8988T (cell line): ENCODE data around the gene DEPDC1B.
"Not testable (repeated sequence)": the region's sequence is repeated elsewhere in the genome, so short reads cannot be mapped to it uniquely, and the experiment has no call there.

Experiments used
- DNase-seq: peaks from one replicate; pipeline ENCODE4 v3.0.0; 2011

Gene DEPDC1B

DNA sequence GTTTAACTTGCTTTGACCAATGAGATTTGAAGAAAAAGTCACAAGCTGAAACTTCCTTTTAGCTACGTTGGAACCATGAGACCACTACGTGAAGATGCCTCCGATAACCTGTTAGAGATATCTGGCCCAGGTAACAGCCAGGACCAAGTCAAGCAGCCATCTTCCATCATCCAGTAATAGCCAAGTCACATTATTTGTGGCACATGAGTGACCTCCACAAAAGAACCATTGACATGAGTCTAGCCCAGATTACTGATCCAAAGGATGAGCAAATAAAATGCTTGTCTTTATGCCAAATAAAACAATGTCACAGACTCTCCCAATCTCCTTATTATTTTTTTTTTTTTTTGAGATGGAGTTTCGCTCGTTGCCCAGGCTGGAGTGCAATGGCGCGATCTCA is 1.6 kb downstream of the DEPDC1B start:
- DNase-seq = no peak

DNA sequence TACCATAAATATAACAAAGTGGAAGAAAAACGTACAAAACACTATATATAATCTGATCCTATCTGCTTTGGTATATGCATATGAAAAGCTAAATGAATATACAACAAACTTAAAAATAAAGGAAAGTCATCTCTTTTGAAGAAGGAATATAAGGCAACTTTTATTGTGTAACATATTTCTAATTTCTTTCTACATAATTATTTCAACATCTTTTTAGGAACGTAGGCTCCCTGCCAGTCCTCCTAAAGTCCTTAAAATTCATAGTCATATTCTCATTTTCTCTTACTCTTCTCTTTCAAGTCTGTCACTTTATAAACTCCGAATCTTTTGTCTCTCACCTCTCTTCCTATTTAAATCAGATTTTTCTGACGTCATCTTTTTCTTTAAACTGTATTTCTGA is 9.6 kb downstream of the DEPDC1B start:
- DNase-seq = no peak

DNA sequence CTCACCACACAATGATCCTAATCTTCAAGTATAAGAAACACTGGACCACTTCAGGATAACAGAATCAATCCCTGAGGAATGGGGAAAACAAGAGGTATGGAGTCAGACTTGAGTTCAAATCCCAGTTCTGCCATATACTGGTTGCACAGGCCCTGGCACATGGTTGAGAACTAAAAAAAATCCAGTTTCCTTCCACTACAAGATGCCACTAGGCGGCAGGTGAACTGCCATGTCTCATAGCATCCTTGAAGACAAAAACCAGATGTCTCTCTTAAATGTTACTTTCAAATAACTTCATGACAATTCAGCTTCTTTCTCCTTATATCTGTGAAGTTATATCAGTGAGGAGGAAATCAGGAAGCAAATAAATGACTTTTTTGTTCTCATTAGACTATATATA is 11.0 kb downstream of the DEPDC1B start:
- DNase-seq = no peak

DNA sequence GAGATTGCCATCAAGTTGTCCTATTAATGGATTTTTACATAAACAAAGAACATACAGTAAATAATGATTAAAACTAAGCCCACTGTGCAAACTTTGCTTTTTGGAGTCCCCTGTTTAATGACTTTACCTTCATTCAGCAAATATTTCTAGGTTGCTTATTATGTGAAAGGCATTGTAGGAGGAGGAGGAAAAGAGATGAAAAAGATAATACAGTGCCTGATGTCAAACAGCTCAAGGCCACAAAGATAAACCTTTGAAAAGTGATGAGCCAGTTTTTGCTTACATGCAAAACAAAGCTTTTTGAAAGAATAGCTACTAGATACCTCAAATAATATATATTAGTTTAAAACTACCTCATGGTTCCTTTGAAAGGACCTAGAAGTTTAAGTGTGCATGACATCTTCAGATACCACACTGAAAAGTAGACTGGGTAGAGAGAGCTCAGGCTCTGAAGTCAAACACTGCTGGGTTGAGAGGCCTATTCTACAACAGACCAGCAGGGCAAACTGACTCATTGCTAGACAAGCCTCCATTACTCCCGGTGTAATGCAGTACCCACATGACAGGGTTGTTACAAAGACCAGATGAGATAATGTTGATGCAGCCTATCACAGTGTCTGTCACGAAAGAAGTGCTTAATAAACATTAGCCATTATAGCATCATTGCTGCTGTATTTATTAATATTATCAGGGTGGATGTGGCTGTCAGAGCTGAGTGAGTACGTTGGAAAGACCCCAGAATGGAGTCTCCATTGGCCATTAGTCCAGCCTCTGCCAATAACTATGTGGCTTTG is 11.8 kb downstream of the DEPDC1B start:
- no peak for DNase-seq

DNA sequence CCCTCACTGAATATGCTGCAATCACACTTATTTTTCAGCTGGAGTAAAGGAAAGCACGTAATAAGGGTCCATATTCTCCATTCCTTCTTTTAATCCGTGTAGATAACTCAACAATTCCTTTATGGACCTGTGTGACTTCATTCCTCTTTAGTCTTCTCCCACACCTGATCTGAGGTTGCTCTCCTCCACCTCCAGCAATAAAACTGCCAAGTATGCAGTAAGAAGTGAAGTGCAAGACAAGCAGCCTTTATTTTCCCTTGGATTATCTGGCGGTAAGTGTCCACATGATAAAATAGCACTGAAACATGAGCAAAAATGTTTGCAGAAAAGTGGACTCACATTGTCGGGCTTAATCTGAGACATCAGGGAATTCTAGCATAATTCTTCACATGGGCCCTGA is 13.8 kb downstream of the DEPDC1B start:
- no peak for DNase-seq

DNA sequence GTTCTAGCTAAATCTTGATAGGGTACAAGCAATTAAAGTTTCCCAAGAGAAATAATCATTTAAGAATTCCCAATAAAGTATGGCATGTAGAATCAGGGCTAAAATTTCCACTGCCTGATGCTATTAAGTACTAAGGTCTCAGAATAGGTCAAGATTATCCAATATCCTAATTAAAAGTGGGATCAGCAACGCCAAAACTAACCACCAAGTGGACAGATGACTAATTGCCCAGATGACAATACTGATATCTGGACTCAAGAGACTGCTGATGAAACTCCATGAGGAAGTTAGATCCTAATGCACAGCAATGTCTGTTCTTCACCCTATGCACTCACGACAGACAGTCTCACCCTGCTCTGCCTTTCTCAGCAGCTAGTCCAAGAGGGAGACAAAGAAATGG is 14.3 kb downstream of the DEPDC1B start:
- DNase-seq = no peak

DNA sequence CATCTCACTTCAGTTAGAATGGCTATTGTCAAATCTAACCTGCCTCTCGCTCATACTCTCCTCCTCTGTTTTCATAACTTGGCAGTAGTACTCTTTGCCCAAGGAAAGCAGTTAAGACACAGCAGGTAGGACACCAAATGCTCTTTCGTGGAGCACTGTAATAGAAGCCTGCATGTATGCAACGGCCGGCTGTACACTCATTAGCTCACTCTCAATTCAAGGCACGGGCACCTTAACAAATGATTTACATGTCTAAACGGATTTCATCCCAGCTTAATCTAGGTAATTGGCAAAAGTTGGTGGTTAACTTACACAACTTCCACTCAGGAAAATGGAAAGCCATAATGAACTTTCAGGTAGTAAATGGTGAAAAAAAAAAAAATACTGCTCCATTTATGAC is 14.9 kb downstream of the DEPDC1B start:
- no peak for DNase-seq

DNA sequence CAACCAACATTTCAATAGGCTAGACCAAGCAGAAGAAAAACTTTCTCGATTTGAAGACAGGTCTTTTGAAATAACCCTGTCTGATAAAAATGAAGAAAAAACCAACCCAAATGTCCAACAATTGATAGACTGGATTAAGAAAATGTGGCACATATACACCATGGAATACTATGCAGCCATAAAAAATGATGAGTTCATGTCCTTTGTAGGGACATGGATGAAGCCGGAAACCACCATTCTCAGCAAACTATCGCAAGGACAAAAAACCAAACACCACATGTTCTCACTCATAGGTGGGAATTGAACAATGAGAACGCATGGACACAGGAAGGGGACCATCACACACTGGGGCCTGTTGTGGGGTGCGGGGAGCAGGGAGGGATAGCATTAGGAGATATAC is 18.0 kb downstream of the DEPDC1B start:
- not testable (repeated sequence) for DNase-seq

DNA sequence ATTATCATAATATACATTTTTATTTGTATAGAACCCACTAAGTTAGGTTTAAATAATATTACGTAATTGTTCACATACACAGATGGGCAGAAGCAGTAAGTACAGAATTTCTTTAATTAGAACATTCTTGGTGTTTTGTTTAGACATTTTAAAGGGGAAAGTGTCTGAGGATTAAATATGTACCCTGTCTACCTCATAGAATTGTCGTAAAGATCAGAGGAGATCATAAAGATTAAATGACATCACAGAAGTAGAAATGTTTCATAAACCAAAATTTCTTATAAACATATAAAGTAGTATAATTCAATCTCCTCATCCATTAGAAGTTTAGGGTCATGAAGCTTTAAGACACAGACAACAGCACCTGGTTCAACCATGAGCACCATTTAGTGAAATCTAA is 20.1 kb downstream of the DEPDC1B start:
- no peak for DNase-seq

DNA sequence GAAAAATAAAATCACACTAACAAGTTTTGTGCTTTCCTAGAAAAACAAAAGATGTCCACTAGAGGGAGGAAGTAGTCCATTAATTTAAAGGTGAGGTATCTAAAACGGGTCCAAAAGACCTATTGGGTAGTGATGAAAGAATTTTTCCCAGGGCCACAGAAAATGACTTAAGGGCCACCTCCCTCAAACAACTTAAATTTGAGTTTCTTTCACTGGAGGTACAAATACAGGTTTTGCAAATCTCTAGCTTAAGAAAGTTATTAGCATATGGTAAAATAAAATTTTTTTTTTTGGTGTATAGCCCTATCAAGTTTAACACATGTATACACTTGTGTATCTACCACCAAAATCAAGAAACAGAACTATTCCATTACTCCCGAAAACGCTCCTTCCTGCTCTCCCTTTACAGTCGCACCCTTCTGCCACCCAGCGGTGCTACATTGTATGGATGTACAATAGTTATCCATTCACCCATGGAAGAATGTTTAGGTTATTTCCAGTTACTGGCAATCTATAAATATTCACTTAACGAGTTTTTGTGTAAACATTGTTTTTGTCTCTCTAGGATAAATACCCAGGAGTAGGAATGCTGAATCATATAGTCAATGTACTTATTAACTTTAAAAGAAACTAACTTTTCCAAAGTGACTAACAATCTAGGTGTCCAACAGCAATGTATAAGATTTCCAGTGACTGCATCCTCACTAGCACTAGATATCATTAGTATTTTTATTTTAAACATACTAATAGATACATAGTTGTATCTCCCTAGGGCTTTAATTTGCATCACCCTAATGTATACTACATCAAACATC is 21.9 kb downstream of the DEPDC1B start:
- no peak for DNase-seq

DNA sequence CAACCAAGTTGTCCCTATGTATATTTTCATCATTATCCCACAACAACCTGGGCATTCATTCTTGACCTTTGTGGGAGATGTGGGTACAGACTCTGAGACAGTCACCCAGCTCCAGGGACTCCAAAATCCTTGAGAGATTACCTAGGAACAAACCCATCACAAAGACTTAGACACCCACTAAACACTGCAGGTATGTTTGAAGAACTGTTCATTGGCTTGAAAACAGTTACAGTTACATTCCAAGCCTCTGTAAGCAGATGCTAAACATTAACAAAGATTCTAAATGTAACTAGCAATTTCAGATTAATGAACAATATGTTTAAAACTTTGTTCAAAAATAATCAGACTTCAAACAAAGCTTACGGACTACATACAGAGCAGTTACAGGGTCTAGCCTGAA is 24.7 kb downstream of the DEPDC1B start:
- no peak for DNase-seq

DNA sequence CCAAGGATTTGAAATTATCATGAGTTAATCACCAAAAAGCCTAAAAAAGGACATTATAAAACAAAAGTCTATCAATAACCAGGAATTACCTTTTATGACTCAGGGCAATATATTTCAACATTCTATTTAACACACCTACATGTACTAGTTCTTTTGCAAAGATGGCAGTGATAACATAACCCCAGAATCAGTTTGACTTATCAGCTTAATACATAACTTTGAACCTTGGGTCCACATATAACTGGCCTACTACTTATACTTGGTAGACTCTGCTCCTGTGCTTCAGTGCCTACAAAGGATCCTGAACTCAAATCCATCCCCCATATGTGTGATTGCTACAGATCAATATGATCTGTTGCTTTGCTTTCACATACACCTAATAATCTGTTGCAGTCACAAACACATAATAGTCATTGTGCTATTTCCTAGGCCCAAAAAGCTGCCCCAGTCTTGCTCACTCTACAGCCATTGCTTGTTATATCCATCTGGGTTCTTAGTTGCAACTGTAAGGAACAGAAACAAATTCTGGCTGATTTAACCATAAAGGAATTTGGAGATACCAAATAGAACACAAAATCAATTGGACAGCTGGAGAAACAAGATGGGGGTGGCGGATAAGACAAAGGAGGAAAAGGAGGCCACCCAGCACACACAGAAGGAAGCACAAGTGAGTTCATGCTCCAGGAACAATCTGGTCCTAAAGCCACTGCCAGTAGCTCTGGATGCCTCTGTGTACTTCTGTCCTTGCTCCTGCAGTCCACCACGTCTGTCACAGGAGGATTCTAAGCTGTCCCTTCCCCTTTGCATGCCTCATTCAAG is 25.5 kb downstream of the DEPDC1B start:
- DNase-seq = no peak

DNA sequence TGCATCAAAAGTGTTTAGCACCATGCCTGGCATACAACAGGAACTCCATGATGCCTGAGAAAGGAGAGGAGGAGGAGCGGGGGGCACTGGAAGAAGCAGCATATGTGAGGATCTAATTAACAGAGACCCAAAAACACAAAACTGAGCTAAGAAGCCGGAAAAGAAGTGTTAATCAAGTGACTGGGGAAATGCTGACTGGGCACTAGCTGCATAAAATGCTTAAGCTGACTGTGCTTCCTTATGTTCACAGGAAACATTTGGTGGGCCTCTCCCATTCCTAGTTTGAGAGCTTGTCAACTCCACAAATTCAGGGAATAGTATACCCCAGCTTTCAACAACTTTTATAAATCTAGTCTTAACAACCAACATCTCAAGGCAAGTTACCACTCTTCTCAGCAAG is 26.6 kb downstream of the DEPDC1B start:
- DNase-seq = no peak

DNA sequence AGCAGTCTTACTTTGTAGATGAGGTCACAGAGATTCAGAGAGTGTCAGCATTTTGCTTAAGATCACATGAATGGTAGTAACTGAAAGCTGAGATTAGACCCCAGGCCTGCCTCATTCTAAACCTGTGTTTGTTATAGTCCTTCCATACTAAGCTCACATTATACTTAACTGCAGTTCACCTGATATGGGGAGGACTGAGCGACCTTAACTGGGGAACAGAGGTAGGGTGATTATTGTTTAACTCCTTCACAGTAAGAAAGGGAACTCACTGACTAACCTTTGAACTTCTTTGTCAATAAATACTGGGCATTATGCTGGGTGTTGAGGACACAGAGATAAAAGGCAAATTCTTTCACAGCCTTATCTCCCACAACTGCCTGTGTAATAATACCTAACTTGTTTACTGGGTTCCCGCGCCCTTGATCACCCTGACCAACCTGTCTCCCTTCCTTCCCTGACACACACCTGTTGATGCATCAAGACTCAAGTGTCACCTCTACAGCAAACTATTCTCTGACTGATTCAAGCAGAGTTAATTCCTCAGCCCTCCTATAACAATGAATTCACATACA is 27.2 kb downstream of the DEPDC1B start:
- no peak for DNase-seq

DNA sequence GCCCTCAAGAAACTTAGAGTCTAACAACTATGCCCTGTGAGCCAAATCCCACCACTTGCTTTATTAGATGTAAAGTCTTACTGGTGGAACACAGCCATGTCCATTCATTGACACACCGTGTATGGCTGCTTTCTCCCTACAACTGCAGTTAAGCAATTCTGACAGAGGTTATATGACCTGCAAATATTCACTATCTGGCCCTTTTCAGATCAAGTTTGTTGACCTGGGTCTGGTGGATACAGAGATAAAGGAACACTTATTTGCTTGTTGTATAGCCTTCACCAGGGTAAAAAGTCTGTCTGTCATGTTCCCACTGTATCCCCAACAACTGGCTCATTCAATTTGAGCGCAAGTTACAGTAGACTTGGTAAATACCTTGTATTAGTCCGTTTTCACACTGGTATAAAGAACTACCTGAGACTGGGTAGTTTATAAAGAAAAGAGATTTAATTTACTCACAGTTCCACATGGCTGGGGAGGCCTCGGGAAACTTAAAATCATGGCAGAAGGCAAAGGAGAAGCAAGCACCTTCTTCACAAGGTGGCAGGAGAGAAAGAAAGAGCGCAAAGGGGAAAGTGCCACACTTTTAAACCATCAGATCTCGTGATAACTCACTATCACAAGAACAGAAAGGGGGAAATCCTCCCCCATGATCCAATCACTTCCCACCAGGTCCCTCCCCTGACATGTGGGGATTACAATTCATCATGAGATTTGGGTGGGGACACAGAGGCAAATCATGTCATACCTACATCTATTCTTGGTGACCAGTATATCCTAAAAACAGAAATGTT is 27.9 kb downstream of the DEPDC1B start:
- DNase-seq = no peak

DNA sequence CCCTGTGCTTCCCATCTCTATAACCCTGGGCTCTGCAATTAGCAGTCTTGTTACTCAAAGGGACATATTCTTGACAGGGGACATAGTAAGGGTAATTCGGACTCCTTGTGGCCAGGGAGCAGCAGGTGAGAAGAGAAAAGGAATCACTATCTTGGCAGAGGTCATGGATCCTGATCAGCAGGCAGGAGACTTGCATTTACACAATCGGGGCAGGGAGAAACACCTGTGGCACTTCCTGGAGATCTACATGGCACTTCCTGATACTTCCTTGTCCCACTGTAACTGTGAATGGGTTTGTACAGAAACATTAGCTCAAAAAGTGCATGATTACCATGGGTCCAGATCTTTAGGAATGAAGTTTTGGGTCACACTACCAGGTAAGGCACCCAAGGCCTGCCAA is 29.2 kb downstream of the DEPDC1B start:
- no peak for DNase-seq

DNA sequence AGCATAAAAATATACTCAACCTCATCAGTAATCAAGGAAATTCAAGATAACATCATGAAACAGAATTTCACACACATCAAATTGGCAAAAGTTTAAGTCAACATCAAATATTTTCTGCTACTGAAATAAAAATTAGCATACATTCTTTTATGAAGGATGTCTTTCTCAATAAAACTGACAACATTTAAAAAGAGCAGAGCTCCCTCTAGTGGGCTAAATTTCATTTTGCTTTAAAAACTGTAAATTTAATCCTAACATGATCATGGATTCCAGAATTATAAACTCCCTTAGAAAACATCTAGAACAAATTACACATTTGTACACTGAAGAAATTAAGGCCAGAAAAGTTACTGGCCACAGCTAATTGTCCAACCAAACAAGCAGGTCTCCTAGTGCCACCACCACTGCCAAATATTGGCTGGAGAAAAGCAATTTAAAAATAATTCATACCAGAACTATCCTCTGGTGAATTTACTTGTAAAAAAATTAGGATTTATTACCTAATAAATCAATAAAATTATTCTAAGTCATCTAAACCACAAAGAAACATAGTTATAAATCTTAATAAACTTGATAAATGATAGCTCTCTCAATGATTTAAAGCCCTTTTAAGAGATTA is 31.2 kb downstream of the DEPDC1B start:
- DNase-seq = no peak

DNA sequence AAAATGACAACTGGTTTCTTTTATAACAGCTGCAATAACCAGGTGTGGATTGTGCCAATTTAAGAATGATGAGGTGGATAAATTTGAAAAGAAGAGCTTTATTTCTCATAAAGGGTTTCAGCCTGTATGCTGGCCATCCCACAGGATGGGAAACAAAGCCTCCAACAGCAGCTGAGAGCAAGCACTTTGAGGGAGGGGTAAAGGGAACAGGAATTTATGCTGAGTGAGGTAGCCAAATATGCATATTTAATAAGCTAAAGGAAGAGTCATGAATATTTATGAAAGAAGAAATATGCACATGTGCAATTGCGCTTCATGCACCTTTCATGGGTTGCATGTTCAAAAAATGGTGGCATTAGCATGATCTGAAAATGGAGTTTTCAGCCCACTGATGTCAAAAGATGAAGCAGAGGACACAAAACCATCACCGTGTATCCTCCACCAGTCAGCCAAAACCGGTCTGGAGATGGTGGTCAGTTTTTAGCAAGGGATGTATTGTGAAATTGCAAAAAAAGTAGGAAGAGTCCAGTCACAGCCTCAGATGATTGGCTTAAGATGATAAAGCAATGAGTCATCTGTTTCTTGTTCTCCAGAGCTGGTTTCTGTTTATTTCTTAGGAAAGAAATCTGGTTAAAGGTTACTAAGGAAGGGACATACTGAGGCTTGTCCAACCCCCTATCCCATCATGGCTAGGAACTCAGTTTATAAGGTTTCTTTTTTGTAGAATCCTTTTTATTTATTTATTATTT is 47.9 kb downstream of the DEPDC1B start:
- DNase-seq = no peak

DNA sequence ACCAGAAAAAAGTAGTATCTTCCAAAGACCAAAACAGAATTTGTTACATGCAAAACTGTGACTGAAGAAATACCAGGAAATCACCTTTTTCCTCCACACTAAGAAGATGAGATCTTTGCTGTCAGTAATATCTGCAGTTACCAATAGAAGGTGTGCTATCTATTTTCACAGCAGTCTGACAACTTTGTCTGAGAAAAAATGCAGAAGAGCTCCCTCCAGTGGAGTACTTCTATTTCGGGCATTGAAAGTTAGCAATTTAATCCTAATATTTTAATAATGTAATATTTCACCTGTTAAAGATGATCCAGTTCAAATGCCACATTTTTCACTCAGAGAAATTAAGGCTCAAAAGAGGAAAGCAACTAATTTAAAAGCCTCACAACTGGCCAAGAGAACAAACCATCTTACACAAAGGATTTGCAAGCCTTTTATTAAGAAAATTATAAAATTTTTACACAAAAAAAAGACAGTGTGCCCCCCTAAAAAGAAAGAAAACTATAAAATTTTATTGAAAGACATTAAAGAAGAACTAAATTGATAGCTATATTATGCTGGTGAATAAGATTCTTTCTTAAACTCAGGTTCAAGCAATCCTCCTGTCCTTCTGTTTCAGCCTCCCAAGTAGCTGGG is 50.6 kb downstream of the DEPDC1B start:
- DNase-seq = no peak

DNA sequence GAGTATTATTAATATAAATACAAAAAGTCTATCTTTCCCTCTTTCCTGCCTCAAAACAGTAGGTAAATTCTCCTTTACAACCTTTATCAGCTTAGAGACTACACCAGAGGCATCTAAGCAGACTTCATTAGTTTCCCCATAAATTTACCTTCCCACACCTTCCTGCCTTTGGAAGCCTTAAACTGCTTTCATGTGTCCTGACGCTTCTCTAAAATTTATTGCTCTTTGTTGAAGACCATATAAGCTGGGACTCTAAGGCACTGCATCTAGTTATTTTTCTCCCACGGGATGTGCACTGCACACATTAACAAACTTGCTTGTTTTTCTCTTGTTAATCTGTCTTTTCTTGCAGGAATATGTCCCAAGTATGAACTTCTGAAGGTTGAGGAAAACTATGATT is 51.8 kb downstream of the DEPDC1B start:
- no peak for DNase-seq

DNA sequence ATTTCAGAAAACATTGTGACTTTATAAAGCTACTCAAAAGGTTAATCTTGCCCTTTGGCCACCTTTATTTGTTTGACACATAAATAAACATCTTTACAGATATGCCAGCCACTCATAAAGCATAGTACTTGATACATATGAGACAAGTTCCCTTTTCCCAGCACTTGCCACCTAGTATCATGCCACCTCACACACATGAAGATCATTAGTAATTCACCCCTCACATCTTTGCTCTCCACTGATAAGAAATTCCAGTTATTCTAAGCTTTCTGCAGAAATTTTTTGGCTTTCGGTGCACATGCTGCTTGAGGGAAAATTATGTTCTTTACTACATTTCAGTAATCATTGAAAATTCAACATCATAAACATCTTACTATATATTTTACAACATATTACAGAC is 59.1 kb downstream of the DEPDC1B start:
- DNase-seq = no peak
